ENCODE measurements around the gene CAMTA1.

GRCh38 chr1:7285856-7286454, 500.7 kb downstream of the CAMTA1 start:
- TF ChIP-seq CTCF (IDR thresholded peaks at IDR 0.05) (no peak), POLR2A (IDR thresholded peaks at IDR 0.05) (no peak)

Measured in upper lobe of left lung (tissue), 4 donors.